Cerebellar nuclear complex (tissue), 1 donor: ENCODE data around the gene FAM53B.

ENCODE experiments used
- DNase-seq, 2 experiments: peaks; one replicate each; lab custom pipeline; 2025; lab: John Stamatoyannopoulos, UW

The FAM53B gene

GRCh38 chr10:124708922-124709520 lies 35.2 kb downstream of the FAM53B start:
- no peak for DNase-seq

- no peak for DNase-seq
Measured at GRCh38 chr10:124708246-124708779, 35.9 kb downstream of the FAM53B start.

DNA sequence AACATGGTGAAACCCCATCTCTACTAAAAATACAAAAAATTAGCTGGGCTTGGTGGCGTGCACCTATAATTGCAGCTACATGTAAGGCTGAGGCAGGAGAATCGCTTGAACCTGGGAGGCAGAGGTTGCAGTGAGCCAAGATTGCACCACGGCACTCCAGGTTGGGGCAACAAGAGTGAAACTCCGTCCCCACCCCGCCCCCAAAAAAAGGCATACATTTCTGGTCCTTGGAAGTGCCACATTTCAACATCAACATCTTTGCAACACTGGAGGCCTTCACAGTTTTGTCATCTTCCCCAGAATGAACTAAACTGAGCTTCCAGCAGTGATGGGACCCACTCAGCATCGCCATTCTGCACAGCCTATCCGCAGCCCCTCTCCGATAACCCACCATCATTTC lies 36.6 kb downstream of the FAM53B start:
- DNase-seq, result no peak

- DNase-seq, result no peak
Measured at GRCh38 chr10:124707144-124707467, 37.1 kb downstream of the FAM53B start.

DNA sequence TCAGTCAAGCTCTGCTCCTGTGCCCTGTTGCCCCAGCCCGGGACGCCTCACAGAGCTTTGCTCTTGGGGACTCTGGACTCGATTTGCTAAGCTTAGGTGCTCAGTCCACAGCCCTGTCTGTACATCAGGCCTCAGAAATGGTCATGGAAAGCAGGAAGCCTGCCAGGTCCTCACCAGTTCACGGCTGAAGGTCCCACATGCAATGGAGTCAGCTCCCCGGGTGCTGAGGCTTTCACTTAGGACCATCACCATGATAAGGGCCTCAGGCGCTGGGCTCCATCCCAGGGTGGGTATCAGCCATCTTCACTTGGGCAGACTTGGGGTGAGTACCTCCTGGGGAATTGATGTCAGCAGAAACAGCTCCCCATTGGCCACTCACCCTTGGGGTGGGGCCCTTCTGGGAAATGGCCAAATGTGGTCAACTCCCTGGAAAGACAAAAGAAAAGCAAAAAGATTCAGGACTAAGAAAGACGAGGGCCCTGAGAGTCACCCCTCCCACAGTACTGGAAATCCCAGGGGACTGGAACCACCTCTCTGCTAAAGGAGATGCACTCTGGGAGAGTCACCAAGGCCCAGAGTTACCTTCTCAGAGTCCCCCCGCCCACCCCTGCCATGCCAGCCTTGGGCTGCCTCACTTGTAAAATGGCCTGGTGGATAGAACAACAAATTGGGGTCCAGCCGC lies 37.6 kb downstream of the FAM53B start:
- no peak for DNase-seq

DNA sequence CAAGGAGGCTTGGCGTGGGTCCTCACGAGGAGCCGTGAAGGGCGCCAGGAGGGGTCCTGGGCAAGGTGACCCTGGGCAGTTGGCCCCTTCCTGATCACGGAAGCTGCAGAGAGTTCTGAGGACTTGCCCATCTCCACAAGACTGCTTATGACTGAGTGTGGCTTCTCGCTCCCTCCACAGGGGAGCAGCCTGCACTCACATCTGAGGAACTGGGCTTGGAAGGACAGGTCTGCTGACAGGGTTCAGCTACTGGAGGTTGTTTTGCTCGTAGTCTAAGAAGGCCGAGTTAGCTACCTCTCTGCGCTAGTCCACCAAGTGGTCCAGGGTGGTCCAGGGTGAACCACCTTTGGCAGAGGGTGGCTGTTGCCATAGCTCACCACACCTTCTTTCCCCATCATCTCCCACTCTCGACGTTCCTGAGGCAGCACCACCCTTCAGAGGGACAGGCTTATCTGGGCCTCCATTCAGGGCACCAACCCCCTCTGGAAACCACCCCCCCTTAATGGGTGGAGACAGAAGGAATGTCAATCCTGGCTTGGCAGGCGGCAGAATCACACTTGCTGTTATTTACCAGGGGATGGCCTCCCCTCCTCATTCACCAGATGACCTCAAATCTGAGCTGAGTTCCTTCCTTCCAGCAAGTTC lies 38.2 kb downstream of the FAM53B start:
- no peak for DNase-seq

GRCh38 chr10:124705381-124705740 lies 38.8 kb downstream of the FAM53B start:
- DNase-seq, result no peak

- no peak for DNase-seq
Measured at GRCh38 chr10:124704428-124705380, 39.5 kb downstream of the FAM53B start.

DNA sequence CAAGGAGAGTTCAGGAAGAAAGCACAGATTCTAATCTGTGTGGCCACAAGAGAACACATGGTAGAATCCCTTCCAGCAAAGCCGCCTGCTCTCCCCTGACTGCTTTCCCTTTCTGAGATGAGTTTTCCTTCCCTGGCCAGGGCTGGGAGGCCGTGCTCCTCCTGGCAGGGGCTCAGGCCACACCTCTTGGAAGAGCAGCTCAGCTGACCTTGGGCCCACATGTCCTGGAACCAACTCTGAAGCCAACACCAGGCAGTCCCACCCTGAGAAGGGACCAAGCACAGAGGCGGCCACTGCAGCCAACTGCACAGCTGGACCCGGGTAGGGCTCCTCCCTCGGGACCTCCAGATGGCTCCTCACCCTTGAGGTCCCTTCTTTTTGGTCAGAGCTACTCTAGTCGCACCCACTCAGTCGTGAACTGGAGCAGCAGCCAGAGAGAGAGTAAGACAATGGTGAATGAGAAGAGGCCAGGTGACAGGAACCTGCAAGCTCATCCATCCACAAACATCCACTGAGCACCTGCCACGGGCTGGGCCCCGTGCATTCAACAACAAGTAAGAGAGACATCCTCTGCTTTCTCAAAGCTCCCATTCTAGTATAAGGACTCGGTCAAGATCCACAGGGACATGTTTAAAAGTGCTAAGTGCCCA lies 40.3 kb downstream of the FAM53B start:
- peak in 1 of 2 experiments; percentile 28 for DNase-seq

GRCh38 chr10:124703372-124703771 lies 40.8 kb downstream of the FAM53B start:
- DNase-seq, result no peak

DNA sequence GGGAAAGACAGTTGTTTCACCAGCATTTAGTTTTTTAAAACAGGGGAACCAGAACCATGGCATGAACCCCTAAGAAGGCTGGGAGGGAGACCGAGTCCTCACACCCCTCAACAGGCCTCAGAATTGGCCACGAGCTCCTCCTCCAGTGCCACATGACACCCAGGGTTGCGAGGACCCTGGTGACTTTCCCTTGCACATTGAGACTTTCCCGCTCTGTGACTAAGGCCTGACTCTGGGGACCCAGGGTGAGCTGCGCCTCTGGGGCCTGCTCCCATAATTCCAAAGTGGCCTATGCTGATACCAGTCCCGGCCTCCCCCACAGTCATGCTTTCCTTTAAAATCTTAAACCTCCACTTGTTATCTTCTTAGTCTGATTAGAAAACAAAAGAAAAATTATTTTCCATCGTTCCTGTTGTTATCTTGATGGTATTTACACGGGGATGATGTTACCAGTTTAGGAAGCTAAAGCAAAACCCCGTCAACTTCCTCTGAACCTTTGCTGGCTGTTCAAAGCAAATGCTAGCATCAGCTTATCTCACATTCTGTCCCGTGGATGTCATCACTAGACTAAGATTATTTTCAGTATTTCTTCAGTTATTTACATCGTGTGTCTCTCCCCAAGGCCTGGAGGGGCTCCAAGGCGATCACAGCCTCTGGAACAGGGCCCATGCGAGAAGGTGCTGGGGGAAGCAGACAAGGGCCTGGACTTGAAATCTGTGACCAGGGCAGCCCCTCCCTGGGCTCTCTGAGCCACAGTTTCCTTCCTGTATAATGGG lies 42.1 kb downstream of the FAM53B start:
- DNase-seq, result no peak

DNA sequence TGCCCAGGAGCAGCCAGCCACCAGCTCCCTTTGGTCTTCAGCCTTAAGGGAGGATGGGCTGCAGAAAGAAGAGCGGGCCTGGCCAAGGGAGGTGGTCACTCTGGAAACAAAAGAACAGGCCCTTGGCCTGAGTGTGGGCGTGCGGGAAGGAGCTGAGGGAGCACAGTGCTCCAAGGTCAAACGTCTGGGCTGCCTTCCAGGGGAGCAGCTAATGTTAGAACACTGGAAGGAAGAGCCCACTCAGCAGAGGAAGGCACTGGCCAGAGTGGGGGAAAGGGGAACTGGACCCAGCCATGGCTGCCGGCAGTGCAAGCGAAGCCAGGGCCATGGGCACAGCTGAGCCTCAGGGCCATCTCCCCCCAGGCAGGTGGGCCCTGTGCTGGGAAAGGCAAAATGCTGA lies 42.7 kb downstream of the FAM53B start:
- no peak for DNase-seq

GRCh38 chr10:124701038-124701365 lies 43.2 kb downstream of the FAM53B start:
- DNase-seq, result no peak

DNA sequence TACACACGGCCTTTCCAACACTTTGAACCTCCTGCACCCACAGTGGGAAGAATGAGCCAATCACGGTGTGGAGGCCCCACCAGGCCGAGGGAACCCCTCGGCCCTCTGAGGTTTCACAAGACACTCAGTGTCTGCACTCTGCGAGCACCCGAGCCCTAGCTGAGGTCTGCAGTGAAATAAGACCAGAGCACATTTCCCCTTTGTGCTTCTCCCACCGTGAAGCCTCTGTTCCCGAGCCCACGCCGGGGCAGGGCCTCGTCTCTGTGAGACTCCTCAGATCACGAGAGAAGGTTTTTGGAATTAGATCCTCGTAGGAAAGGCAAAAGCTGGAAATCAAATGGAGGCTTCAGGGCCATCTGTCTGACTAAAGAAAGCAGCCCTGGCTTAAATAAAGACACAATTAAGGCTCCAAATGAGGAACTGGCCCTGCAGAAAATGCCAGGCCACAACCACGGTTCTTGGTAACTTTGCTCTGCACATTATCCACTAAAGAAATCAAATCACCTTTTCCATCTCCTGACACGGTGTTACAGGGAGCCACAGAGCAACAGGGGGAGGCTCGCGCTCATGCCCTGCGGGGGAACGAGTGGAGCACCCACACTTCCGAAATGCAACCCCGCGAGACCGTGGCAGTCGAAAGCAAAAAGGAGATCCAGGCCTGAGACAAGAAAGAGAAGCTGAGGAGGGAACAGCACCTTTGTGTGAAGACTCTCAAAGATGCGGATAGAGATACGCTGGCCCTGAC lies 43.7 kb downstream of the FAM53B start:
- DNase-seq, result no peak

DNA sequence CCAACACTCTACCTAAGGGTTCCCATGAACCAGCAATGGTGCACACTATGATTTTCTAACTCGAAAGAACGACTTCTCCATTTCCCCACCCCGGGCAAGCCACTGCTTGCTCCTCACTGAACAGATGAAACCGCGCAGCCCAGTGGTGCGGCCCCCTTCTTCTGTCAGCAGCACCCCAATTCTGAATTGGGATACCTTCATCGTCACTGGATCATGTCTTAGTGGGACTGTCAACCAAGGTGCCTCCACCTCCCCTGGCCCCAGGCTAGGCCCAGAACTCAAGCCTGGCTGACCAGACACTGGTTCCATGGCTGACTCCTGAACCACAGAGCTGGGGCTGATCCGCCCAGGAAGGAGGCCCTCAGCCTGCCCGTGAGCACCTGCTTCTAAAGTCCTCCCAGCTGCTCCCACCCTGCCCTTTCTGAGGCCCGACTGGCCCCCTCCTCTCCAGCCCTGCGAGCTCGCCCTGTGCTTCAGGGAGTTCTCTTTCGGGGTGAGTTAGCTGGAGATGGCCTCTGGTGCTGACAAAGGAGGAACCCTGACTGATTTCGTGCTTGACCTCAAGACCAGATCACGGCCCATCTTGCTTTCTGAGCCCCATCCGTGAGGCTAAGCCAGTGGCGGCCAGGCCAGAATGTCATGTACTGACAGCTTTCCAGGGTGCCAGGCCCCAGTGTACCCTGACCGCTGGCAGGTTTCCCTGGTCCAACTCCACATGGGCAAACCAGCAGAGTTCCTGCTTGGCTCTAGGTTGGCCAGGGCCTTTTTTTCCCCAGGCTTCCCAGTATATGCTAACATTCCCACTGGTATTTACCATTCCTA lies 44.5 kb downstream of the FAM53B start:
- DNase-seq, result no peak

- peak in 1 of 2 experiments; percentile 57 for DNase-seq
Measured at GRCh38 chr10:124698545-124699469, 45.4 kb downstream of the FAM53B start.

GRCh38 chr10:124697837-124698544 lies 46.2 kb downstream of the FAM53B start:
- no peak for DNase-seq

DNA sequence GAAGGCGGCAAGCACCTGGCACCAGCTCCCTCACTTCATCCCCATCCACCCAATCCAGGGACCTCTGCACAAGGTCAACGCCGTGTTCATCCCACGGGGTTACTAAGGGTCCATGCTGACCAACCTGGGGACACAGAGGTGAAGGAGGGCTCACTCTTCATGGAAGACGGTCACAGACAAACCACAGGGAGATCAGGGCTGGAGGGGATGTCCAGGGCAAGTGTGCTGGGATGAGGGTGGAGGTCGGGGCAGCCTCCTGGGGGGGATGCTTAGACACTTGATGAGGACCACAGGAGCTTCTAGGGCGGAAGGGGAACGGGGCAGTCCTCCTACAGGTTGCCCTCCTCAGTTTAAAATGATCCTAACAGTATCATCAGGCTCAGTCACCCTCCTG lies 46.7 kb downstream of the FAM53B start:
- no peak for DNase-seq
